Measurements from ENCODE around the gene NCOA1. TPM values are rescaled to one million over a fixed set of nuclear protein-coding genes. Genes with fewer than 3 reads are reported as not detected.

The NCOA1 gene
- polyA plus RNA-seq, 1 donor (not counting 4 experiments of a cell fraction or from before 2014, with no cell fraction given), result 5.0 TPM

DNA sequence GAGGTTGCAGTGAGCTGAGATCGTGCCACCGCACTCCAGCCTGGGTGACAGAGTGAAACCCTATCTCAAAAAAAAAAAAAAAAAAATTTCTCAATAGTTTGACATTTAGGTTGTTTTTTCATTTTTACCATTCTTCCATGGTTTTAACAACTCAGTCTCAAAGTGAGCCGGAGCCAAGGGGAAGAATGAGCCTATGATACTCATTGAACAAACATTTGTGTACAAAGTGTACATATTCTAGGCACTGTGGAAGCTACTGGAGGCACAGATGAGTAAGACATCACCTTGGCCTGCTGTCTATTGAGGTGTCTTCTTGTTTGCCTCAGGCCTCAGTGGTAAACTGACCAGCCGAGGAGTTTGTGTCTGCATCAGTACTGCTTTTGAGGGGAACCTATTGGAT lies 324.1 kb downstream of the NCOA1 start:
- dilution Hi-C loops (cut with MboI; ENCODE audit: extremely low pct_ligation_motif_present, low sequenced_read_pairs), result no loop called here
- FAIRE-seq, result no peak

DNA sequence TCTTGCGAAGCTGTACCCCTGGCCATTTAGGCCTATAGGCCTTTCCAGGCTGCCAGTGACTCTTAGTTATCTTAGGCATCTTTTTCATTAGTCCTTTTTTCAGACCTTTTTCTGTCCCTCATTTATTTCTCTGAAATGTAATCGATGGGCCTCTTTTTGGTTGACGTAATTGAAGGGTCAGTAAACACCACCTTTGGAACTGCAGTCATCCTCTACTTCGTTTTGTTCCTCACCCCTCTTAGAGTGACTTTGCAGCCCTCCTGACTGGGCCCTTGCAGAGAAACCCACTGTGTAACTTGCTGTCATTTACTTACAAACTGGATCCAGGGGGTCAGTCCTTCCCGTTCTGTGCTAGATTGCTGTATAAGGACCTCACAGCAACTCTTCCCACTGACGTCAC lies 325.4 kb downstream of the NCOA1 start:
- dilution Hi-C loops (cut with MboI; ENCODE audit: extremely low pct_ligation_motif_present, low sequenced_read_pairs), result no loop called here
- Histone ChIP-seq H3K9me1 (ENCODE audit: control insufficient read depth, extremely low read depth, insufficient read depth, low read length) (no peaks in the 10 kb centered on the region), H3K9ac (ENCODE audit: control insufficient read depth, extremely low read depth, insufficient read depth, low read length) (no peak overlapping the region), H3K4me2 (ENCODE audit: control insufficient read depth, extremely low read depth, insufficient read depth, low read depth, low read length) (no peak overlapping the region), H4K20me1 (ENCODE audit: control insufficient read depth, extremely low read depth, insufficient read depth, low read length) (peaks cover 3% of the 10 kb centered on the region), H3K27me3 (ENCODE audit: control insufficient read depth, extremely low read depth, insufficient read depth, low read length) (no peaks in the 10 kb centered on the region), H3K36me3 (ENCODE audit: control insufficient read depth in 2 of 2, extremely low read depth in 1 of 2, insufficient read depth in 2 of 2, low read length in 2 of 2) (peaks cover 16 to 26% of the 10 kb centered on the region in 2 experiments), H3K9me3 (ENCODE audit: control insufficient read depth, low read depth, low read length) (no peaks in the 10 kb centered on the region), H3K4me3 (ENCODE audit: control insufficient read depth in 2 of 3, extremely low read depth in 1 of 3, insufficient read depth in 2 of 3, low read depth in 1 of 3, low read length in 3 of 3) (no peak overlapping the region), H2AFZ (ENCODE audit: control insufficient read depth, low read length) (no peak overlapping the region), H3K4me1 (ENCODE audit: control insufficient read depth, extremely low read depth, insufficient read depth, low read length) (no peaks in the 10 kb centered on the region), H3K79me2 (ENCODE audit: control insufficient read depth, insufficient read depth, low read length) (peaks cover 22% of the 10 kb centered on the region), H3K27ac (ENCODE audit: control insufficient read depth, insufficient read depth, low read length) (no peak overlapping the region)
- no peak for TF ChIP-seq EZH2 (IDR thresholded peaks at IDR 0.05; ENCODE audit: low read length)
- TF ChIP-seq, protein P1, sequence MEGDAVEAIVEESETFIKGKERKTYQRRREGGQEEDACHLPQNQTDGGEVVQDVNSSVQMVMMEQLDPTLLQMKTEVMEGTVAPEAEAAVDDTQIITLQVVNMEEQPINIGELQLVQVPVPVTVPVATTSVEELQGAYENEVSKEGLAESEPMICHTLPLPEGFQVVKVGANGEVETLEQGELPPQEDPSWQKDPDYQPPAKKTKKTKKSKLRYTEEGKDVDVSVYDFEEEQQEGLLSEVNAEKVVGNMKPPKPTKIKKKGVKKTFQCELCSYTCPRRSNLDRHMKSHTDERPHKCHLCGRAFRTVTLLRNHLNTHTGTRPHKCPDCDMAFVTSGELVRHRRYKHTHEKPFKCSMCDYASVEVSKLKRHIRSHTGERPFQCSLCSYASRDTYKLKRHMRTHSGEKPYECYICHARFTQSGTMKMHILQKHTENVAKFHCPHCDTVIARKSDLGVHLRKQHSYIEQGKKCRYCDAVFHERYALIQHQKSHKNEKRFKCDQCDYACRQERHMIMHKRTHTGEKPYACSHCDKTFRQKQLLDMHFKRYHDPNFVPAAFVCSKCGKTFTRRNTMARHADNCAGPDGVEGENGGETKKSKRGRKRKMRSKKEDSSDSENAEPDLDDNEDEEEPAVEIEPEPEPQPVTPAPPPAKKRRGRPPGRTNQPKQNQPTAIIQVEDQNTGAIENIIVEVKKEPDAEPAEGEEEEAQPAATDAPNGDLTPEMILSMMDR (optimal IDR thresholded peaks at IDR 0.05 in 1 of 3, IDR thresholded peaks at IDR 0.05 in 1 of 3, conservative IDR thresholded peaks at IDR 0.05 in 1 of 3; ENCODE audit: extremely low read depth in 1 of 3, insufficient read depth in 2 of 3, low read length in 3 of 3), result no peak
- FAIRE-seq, result no peak
- DNase-seq (ENCODE audit: low read depth, low spot score), result no peak

More for the DNA sequence above, 324.1 kb downstream of the NCOA1 start:
- Histone ChIP-seq H3K9me3 (ENCODE audit: control insufficient read depth, low read depth, low read length) (no peaks in the 10 kb centered on the region), H3K79me2 (ENCODE audit: control insufficient read depth, insufficient read depth, low read length) (peaks cover 30% of the 10 kb centered on the region), H3K27me3 (ENCODE audit: control insufficient read depth, extremely low read depth, insufficient read depth, low read length) (no peaks in the 10 kb centered on the region), H3K36me3 (ENCODE audit: control insufficient read depth in 2 of 2, extremely low read depth in 1 of 2, insufficient read depth in 2 of 2, low read length in 2 of 2) (peaks cover 10 to 15% of the 10 kb centered on the region in 2 experiments), H3K27ac (ENCODE audit: control insufficient read depth, insufficient read depth, low read length) (no peak overlapping the region), H3K9ac (ENCODE audit: control insufficient read depth, extremely low read depth, insufficient read depth, low read length) (no peak overlapping the region), H4K20me1 (ENCODE audit: control insufficient read depth, extremely low read depth, insufficient read depth, low read length) (no peaks in the 10 kb centered on the region), H3K9me1 (ENCODE audit: control insufficient read depth, extremely low read depth, insufficient read depth, low read length) (no peaks in the 10 kb centered on the region), H3K4me2 (ENCODE audit: control insufficient read depth, extremely low read depth, insufficient read depth, low read depth, low read length) (no peak overlapping the region), H2AFZ (ENCODE audit: control insufficient read depth, low read length) (no peak overlapping the region), H3K4me3 (ENCODE audit: control insufficient read depth in 2 of 3, extremely low read depth in 1 of 3, insufficient read depth in 2 of 3, low read depth in 1 of 3, low read length in 3 of 3) (no peak overlapping the region), H3K4me1 (ENCODE audit: control insufficient read depth, extremely low read depth, insufficient read depth, low read length) (no peaks in the 10 kb centered on the region)
- TF ChIP-seq, protein P1 (optimal IDR thresholded peaks at IDR 0.05 in 1 of 3, IDR thresholded peaks at IDR 0.05 in 1 of 3, conservative IDR thresholded peaks at IDR 0.05 in 1 of 3; ENCODE audit: extremely low read depth in 1 of 3, insufficient read depth in 2 of 3, low read length in 3 of 3), result no peak
- TF ChIP-seq EZH2 (IDR thresholded peaks at IDR 0.05; ENCODE audit: low read length), result no peak
- no peak for DNase-seq (ENCODE audit: low read depth, low spot score)

All from keratinocyte (primary cell).